Neural crest cell (in vitro differentiated cells): ENCODE measurements around the gene KIF22. TPM values are rescaled to one million over a fixed set of nuclear protein-coding genes. Genes with fewer than 3 reads are reported as not detected.

ENCODE experiments used
- DNase-seq: peaks from one replicate; pipeline ENCODE4 v3.0.0; 2021; ENCODE audit warnings: low read depth, mixed read lengths, low spot score
- H3K27ac Mint-ChIP-seq: one replicate; pipeline ENCODE4 v1.8.0; 2021; ENCODE audit warnings: mild to moderate bottlenecking, mixed read lengths; ENCODE audit not compliant: unreplicated experiment
- H3K27me3 Mint-ChIP-seq: 2 replicates; pipeline ENCODE4 v1.8.0; 2021; ENCODE audit warnings: low read depth, mild to moderate bottlenecking, mixed read lengths
- H3K36me3 Mint-ChIP-seq: 2 replicates; pipeline ENCODE4 v1.8.0; 2021; ENCODE audit warnings: low read depth, mild to moderate bottlenecking, mixed read lengths
- H3K4me1 Mint-ChIP-seq: 2 replicates; pipeline ENCODE4 v1.8.0; 2021; ENCODE audit warnings: mixed read lengths
- H3K4me3 Mint-ChIP-seq: one replicate; pipeline ENCODE4 v1.8.0; 2021; ENCODE audit warnings: mild to moderate bottlenecking, mixed read lengths
- H3K9me3 Mint-ChIP-seq: 2 replicates; pipeline ENCODE4 v1.8.0; 2021; ENCODE audit warnings: mixed read lengths
- total RNA-seq: library from RNA; stranded (reverse); gene quantifications from 2 replicates; pipeline ENCODE4 v1.2.1, GENCODE V29; 2021
- TF ChIP-seq, protein P1 (sequence below): fragments of 200-600 bp; sonication (generic); conservative IDR thresholded peaks from 2 replicates; pipeline ENCODE4 v1.5.0; 2021; ENCODE audit warnings: antibody characterized with exemption, mild to moderate bottlenecking

KIF22 gene
- total RNA-seq, 1 donor from 2014 or later: 173 TPM

DNA sequence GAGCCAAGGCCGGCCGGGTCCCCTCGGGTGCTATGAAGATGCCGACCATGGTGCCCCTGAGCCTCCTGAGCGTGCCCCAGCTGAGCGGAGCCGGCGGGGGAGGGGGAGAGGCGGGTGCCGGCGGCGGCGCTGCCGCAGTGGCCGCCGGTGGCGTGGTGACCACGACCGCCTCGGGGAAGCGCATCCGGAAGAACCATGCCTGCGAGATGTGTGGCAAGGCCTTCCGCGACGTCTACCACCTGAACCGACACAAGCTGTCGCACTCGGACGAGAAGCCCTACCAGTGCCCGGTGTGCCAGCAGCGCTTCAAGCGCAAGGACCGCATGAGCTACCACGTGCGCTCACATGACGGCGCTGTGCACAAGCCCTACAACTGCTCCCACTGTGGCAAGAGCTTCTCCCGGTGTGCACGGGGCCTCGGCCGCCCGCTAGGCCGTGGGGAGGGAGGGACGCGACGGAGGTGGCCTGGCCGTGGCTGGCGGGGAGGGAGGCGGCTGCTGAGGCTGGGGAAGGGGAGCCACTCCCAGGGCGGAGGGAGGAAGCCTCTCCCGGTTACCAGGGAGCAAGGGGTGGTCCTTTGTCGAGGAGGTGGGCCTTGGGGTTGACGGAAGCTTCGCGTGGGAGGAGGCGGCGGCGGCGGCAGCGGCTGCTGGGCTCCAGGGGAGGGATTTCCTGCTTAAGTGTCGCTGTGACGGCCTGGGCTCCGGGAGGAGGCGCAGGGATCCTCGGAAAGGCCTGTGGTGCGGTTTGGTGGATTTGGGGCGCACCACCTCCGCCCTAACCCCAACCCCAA is 17.1 kb downstream of the KIF22 start:
- DNase-seq: peak; percentile 71
- peak overlapping the region; percentile 97 for H3K27ac Mint-ChIP-seq
- H3K4me1 Mint-ChIP-seq: peaks cover 59% of the 10 kb centered on the region
- no peaks in the 10 kb centered on the region for H3K9me3 Mint-ChIP-seq
- TF ChIP-seq, protein P1, sequence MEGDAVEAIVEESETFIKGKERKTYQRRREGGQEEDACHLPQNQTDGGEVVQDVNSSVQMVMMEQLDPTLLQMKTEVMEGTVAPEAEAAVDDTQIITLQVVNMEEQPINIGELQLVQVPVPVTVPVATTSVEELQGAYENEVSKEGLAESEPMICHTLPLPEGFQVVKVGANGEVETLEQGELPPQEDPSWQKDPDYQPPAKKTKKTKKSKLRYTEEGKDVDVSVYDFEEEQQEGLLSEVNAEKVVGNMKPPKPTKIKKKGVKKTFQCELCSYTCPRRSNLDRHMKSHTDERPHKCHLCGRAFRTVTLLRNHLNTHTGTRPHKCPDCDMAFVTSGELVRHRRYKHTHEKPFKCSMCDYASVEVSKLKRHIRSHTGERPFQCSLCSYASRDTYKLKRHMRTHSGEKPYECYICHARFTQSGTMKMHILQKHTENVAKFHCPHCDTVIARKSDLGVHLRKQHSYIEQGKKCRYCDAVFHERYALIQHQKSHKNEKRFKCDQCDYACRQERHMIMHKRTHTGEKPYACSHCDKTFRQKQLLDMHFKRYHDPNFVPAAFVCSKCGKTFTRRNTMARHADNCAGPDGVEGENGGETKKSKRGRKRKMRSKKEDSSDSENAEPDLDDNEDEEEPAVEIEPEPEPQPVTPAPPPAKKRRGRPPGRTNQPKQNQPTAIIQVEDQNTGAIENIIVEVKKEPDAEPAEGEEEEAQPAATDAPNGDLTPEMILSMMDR: peak; percentile 57
- H3K36me3 Mint-ChIP-seq: peaks cover 17% of the 10 kb centered on the region
- peak overlapping the region; percentile 91 for H3K4me3 Mint-ChIP-seq
- H3K27me3 Mint-ChIP-seq: peaks cover 25% of the 10 kb centered on the region

DNA sequence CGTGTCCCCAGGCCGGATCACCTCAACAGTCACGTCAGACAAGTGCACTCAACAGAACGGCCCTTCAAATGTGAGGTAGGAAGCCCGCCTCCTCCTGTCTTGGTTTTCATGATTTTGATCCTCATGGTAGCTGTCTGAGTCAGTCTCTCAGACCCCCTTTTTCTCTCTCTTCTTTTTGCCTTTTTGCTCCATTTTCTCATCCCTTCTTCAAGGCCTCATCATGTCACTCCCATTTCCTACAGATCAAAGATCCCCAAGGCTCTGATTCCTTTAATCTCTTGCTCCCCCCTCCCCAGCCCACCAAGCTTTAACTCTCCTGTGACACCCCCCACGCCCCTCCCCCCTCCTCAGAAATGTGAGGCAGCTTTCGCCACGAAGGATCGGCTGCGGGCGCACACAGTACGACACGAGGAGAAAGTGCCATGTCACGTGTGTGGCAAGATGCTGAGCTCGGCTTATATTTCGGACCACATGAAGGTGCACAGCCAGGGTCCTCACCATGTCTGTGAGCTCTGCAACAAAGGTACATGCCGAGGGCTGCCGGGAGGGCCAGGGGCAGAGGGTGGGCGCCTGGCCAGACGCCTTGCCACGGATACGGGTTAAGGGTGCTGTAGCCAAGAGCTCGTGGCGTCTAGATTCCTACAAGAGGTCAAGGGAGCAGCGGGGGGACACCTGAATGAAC is 17.8 kb downstream of the KIF22 start:
- H3K27ac Mint-ChIP-seq: peak overlapping the region; percentile 97
- peaks cover 17% of the 10 kb centered on the region for H3K36me3 Mint-ChIP-seq
- TF ChIP-seq, protein P1: no peak
- no peaks in the 10 kb centered on the region for H3K9me3 Mint-ChIP-seq
- H3K27me3 Mint-ChIP-seq: peaks cover 25% of the 10 kb centered on the region
- H3K4me3 Mint-ChIP-seq: peak overlapping the region; percentile 91
- peaks cover 67% of the 10 kb centered on the region for H3K4me1 Mint-ChIP-seq
- no peak for DNase-seq

DNA sequence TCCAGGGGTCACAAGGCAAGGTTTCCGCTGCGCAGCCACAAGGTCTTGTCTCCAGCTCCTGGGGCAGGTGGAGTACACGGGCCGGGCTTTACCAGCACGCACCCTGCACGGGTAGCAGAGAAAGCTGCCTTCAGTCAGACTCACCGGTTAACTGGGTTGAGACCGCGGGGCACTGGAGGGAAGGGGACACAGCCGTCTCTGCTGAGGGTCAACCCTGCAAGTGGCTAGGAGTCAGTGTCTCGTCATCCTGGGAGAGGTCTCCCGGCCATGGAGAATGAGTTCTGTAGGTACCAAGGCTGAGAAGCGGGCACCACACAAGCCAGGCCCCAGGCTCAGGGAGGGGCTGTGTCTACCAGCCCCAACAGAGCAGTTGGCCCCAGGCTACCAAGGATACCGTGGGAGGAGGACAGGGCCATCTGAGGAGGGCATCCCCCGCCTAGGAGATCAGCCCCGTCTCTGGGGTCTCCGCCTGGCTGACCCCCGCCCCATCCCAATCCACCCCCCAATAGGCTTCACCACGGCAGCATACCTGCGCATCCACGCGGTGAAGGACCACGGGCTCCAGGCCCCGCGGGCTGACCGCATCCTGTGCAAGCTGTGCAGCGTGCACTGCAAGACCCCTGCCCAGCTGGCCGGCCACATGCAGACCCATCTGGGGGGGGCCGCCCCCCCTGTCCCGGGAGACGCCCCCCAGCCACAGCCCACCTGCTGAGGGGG is 18.6 kb downstream of the KIF22 start:
- Mint-ChIP-seq H3K36me3 (peaks cover 16% of the 10 kb centered on the region), H3K9me3 (no peaks in the 10 kb centered on the region), H3K27ac (no peak overlapping the region)

GRCh38 chr16:29809850-29810698 is 19.5 kb downstream of the KIF22 start:
- no peak overlapping the region for H3K27ac Mint-ChIP-seq
- peaks cover 19% of the 10 kb centered on the region for H3K27me3 Mint-ChIP-seq
- peaks cover 13% of the 10 kb centered on the region for H3K36me3 Mint-ChIP-seq
- TF ChIP-seq, protein P1: no peak
- peaks cover 69% of the 10 kb centered on the region for H3K4me1 Mint-ChIP-seq
- H3K9me3 Mint-ChIP-seq: no peaks in the 10 kb centered on the region
- peak overlapping the region; percentile 96 for H3K4me3 Mint-ChIP-seq
- DNase-seq: peak; percentile 11

More for the DNA sequence above, 18.6 kb downstream of the KIF22 start:
- TF ChIP-seq, protein P1: no peak
- Mint-ChIP-seq H3K4me3 (peak overlapping the region; percentile 91), H3K27me3 (peaks cover 21% of the 10 kb centered on the region), H3K4me1 (peaks cover 66% of the 10 kb centered on the region)
- DNase-seq: no peak
